ENCODE results near the gene YPEL2.

DNA sequence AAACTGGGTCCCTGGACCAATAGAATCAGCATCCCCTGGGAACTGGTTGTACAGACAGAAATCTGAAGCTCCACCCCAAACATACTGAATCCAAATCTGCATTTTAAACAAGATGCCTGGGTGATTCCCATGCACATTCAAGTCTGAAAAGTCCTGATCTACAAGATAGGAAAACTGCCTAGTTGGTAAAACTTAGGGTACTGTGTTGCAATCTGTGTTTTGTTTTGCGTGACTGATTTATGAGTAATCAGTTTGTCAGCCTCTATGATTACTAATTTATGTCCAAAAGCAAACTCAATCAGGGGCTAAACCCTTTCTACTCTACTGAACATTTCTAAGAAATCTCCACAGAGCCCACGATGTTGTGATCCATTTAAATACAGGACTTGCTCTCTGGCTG is 103.8 kb downstream of the YPEL2 start:
- TF ChIP-seq, protein P1, sequence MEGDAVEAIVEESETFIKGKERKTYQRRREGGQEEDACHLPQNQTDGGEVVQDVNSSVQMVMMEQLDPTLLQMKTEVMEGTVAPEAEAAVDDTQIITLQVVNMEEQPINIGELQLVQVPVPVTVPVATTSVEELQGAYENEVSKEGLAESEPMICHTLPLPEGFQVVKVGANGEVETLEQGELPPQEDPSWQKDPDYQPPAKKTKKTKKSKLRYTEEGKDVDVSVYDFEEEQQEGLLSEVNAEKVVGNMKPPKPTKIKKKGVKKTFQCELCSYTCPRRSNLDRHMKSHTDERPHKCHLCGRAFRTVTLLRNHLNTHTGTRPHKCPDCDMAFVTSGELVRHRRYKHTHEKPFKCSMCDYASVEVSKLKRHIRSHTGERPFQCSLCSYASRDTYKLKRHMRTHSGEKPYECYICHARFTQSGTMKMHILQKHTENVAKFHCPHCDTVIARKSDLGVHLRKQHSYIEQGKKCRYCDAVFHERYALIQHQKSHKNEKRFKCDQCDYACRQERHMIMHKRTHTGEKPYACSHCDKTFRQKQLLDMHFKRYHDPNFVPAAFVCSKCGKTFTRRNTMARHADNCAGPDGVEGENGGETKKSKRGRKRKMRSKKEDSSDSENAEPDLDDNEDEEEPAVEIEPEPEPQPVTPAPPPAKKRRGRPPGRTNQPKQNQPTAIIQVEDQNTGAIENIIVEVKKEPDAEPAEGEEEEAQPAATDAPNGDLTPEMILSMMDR (conservative IDR thresholded peaks at IDR 0.05 in 1 of 2, IDR thresholded peaks at IDR 0.05 in 1 of 2; ENCODE audit: low read depth in 1 of 2, low read length in 2 of 2): no peak
- TF ChIP-seq EZH2 (IDR thresholded peaks at IDR 0.05; ENCODE audit: low read length, missing control alignments): no peak
